HepG2 (cell line): ENCODE data around the gene AREL1. TPM values are rescaled to one million over a fixed set of nuclear protein-coding genes. Genes with fewer than 3 reads are reported as not detected.

Source experiments
- ATAC-seq: fragments of 200-7000 bp; cut with Tn5 transposase; 3 replicates; pipeline ENCODE4 v1.9.1; 2020; ENCODE audit warnings: mild to moderate bottlenecking, moderate library complexity
- BruUV-seq: library from RNA; stranded (reverse); fragments of 400-500 nt; replicated peaks from 2 replicates; lab custom pipeline; 2021; lab: Mats Ljungman, UMichigan
- CTCF ChIA-PET: fragments of 300-600 bp; formaldehyde crosslinking; extraction: SDS; loops from one replicate; lab custom pipeline; 2021; ENCODE audit warnings: low total read pairs, inconsistent platforms, low intra/inter-chr PET ratio; lab: Yijun Ruan, JAX
- POLR2A ChIA-PET: fragments of 350-600 bp; sonication (Branson Sonifier 250); formaldehyde crosslinking; loops from one replicate; lab custom pipeline; 2020; ENCODE audit warnings: antibody characterized with exemption, inconsistent platforms; lab: Yijun Ruan, JAX
- DNase-seq: peaks from one replicate; pipeline ENCODE4 v3.0.0-alpha.2; 2015; ENCODE audit warnings: low spot score
- FAIRE-seq: peaks from 3 replicates; lab custom pipeline; 2011; peaks lifted over from hg19 to GRCh38; lab: Jason Lieb, UNC
- H2AFZ ChIP-seq: one replicate; pipeline ENCODE4 v1.6.1; 2011; ENCODE audit warnings: low read length, inconsistent platforms
- H3K27ac ChIP-seq: fragments of 300-600 bp; 3 replicates; pipeline ENCODE4 v1.8.0; 2011; ENCODE audit warnings: mixed run types, mild to moderate bottlenecking, mixed read lengths, low read length, inconsistent platforms; ENCODE audit not compliant: insufficient read depth; ENCODE audit errors: extremely low read length
- H3K27me3 ChIP-seq, 2 experiments: fragments of 200-600 bp in 1 of 2; 2 replicates in 1 of 2; 3 replicates in 1 of 2; pipeline versions ENCODE4 v1.6.0 to v1.8.0; 2011; ENCODE audit warnings: low read length in 2 of 2, mild to moderate bottlenecking in 2 of 2, moderate library complexity in 2 of 2, inconsistent platforms in 1 of 2; ENCODE audit not compliant: insufficient read depth in 2 of 2, control insufficient read depth in 1 of 2
- H3K36me3 ChIP-seq, 2 experiments: fragments of 200-600 bp in 1 of 2; replicated peaks in 1 of 2; 2 replicates in 1 of 2; 3 replicates in 1 of 2; pipeline versions ENCODE4 v1.5.1 to v1.8.0; 2011; ENCODE audit warnings: low read length in 2 of 2, inconsistent platforms in 1 of 2; ENCODE audit not compliant: insufficient read depth in 2 of 2, control insufficient read depth in 1 of 2
- H3K4me1 ChIP-seq: 2 replicates; pipeline ENCODE4 v1.5.1; 2012; ENCODE audit warnings: low read length, inconsistent platforms; ENCODE audit not compliant: insufficient read depth
- H3K4me2 ChIP-seq: 2 replicates; pipeline ENCODE4 v1.6.0; 2011; ENCODE audit warnings: low read depth, low read length, inconsistent platforms
- H3K4me3 ChIP-seq, 3 experiments: fragments of 200-600 bp in 1 of 3; sonication (generic), shearing (Covaris generic) in 1 of 3; replicated peaks in 1 of 3; 2 replicates each; pipeline ENCODE4 v1.5.1; 2011 to 2016; ENCODE audit warnings: low read length in 3 of 3, inconsistent platforms in 2 of 3, low read depth in 2 of 3, mild to moderate bottlenecking in 2 of 3, control low read depth in 1 of 3, mixed read lengths in 1 of 3; ENCODE audit not compliant: insufficient read depth in 1 of 3
- H3K79me2 ChIP-seq: one replicate; pipeline ENCODE4 v1.6.1; 2011; ENCODE audit warnings: low read length, inconsistent platforms; ENCODE audit not compliant: insufficient read depth
- H3K9ac ChIP-seq: 2 replicates; pipeline ENCODE4 v1.6.0; 2011; ENCODE audit warnings: mild to moderate bottlenecking, low read depth, low read length, inconsistent platforms; ENCODE audit not compliant: insufficient read depth
- H3K9me3 ChIP-seq: 2 replicates; pipeline ENCODE4 v1.5.1; 2012; ENCODE audit warnings: mild to moderate bottlenecking, low read length
- H4K20me1 ChIP-seq: 2 replicates; pipeline ENCODE4 v1.6.0; 2011; ENCODE audit warnings: inconsistent platforms, mild to moderate bottlenecking, low read length, moderate library complexity; ENCODE audit not compliant: insufficient read depth
- ARHGAP35 ChIP-seq: sonication (generic); formaldehyde crosslinking; IDR thresholded peaks from 2 replicates; pipeline ENCODE4 v1.9.0; 2022; ENCODE audit warnings: mild to moderate bottlenecking, inconsistent platforms, moderate library complexity, missing genetic modification reagents, borderline replicate concordance
- HDAC6 ChIP-seq: fragments of 200-600 bp; sonication (generic); IDR thresholded peaks from 2 replicates; pipeline ENCODE4 v1.7.0; 2017; ENCODE audit warnings: mild to moderate bottlenecking, antibody characterized with exemption, low read length, low read depth
- IRF9 ChIP-seq: sonication (generic); formaldehyde crosslinking; IDR thresholded peaks from 2 replicates; pipeline ENCODE4 v1.8.0; 2022; ENCODE audit warnings: missing genetic modification reagents, mild to moderate bottlenecking, borderline replicate concordance
- NFIB ChIP-seq: sonication (generic); formaldehyde crosslinking; IDR thresholded peaks from 2 replicates; pipeline ENCODE4 v1.9.0; 2021; ENCODE audit warnings: missing genetic modification reagents, mild to moderate bottlenecking, borderline replicate concordance
- NR2C2 ChIP-seq: sonication (generic); formaldehyde crosslinking; IDR thresholded peaks from 2 replicates; pipeline ENCODE4 v1.4.0; 2020; ENCODE audit warnings: missing genetic modification reagents, mild to moderate bottlenecking, moderate library complexity, borderline replicate concordance
- POLR2G ChIP-seq: fragments of 200-400 bp; formaldehyde crosslinking; IDR thresholded peaks from 2 replicates; pipeline ENCODE4 v1.6.1; 2018; ENCODE audit warnings: mild to moderate bottlenecking, low read depth, low read length, moderate library complexity
- RBFOX2 ChIP-seq: fragments of 200-400 bp; formaldehyde crosslinking; IDR thresholded peaks from 2 replicates; pipeline ENCODE4 v1.6.1; 2017; ENCODE audit warnings: low read depth, mild to moderate bottlenecking, low read length
- STAT5B ChIP-seq: sonication (generic); formaldehyde crosslinking; IDR thresholded peaks from 2 replicates; pipeline ENCODE4 v1.4.0; 2020; ENCODE audit warnings: missing genetic modification reagents
- TBL1XR1 ChIP-seq: fragments of 150-350 bp; IDR thresholded peaks from 2 replicates; pipeline ENCODE4 v1.6.1; 2014; ENCODE audit warnings: borderline replicate concordance, low read length; ENCODE audit not compliant: partially characterized antibody
- ZFY ChIP-seq: sonication (generic); formaldehyde crosslinking; IDR thresholded peaks from 2 replicates; pipeline ENCODE4 v1.4.0; 2020; ENCODE audit warnings: missing genetic modification reagents
- ZHX1 ChIP-seq: sonication (generic); formaldehyde crosslinking; IDR thresholded peaks from 2 replicates; pipeline ENCODE4 v1.8.1; 2022; ENCODE audit warnings: low read depth, mild to moderate bottlenecking, missing genetic modification reagents
- ZMYM4 ChIP-seq: sonication (generic); formaldehyde crosslinking; IDR thresholded peaks from 2 replicates; pipeline ENCODE4 v1.8.1; 2023; ENCODE audit warnings: mild to moderate bottlenecking, missing genetic modification reagents
- ZNF280D ChIP-seq: sonication (generic); formaldehyde crosslinking; IDR thresholded peaks from 2 replicates; pipeline ENCODE4 v1.5.1; 2020; ENCODE audit warnings: mild to moderate bottlenecking, missing genetic modification reagents
- ZNF597 ChIP-seq: sonication (generic); formaldehyde crosslinking; IDR thresholded peaks from 2 replicates; pipeline ENCODE4 v1.5.0; 2020; ENCODE audit warnings: missing genetic modification reagents
- ZNF605 ChIP-seq: sonication (generic); formaldehyde crosslinking; IDR thresholded peaks from 2 replicates; pipeline ENCODE4 v1.8.0; 2022; ENCODE audit warnings: mild to moderate bottlenecking, missing genetic modification reagents
- ZNF614 ChIP-seq: IDR thresholded peaks from 2 replicates; pipeline ENCODE4 v1.6.1; 2018; ENCODE audit warnings: missing biosample characterization, missing genetic modification reagents, inconsistent platforms, borderline replicate concordance
- ZNF629 ChIP-seq: sonication (generic); formaldehyde crosslinking; conservative IDR thresholded peaks from 2 replicates; pipeline ENCODE4 v1.5.0; 2020; ENCODE audit warnings: missing genetic modification reagents
- WGBS: methylation state at CpG from one replicate; pipeline ENCODE4 v1.1.6; 2017; ENCODE audit warnings: low lambda C conversion rate; 5-methylcytosine and 5-hydroxymethylcytosine counted together
- in situ Hi-C: cut with HindIII; loops from 2 replicates; pipeline ENCODE4 v1.10.0; 2017; ENCODE audit warnings: low pct_unique_long_range_greater_than_20kb; ENCODE audit not compliant: extremely low pct_ligation_motif_present
- intact Hi-C: fragments of 100-400 bp; cut with micrococcal nuclease; formaldehyde crosslinking; loops from one replicate; pipeline ENCODE4 v1.10.0; 2022; ENCODE audit not compliant: unreplicated experiment
- polyA plus RNA-seq, 8 experiments: library from polyadenylated mRNA; depleted of rRNA in 3 of 8; stranded (reverse) in 7 of 8; unstranded in 1 of 8; fragments of >200 nt; fragmentation: Illumina TruSeq in 4 of 8; extraction: Trizol in 4 of 8; gene quantifications; 2 replicates each; pipeline versions ENCODE4 v1.2.1 to v1.2.3, GENCODE V29; 2011 to 2016; ENCODE audit warnings: low read depth in 4 of 8, missing spikeins in 1 of 8, mixed read lengths in 1 of 8; ENCODE audit not compliant: insufficient read depth in 1 of 8
- total RNA-seq, 5 experiments: library from RNA; depleted of rRNA; stranded (reverse); fragments of >200 nt; fragmentation: Illumina TruSeq; extraction: Trizol; gene quantifications; 2 replicates each; pipeline ENCODE4 v1.2.3, GENCODE V29; 2016; ENCODE audit warnings: low read depth in 1 of 5

AREL1 gene
- total and polyA plus RNA-seq, 2 of the 13 experiments (the other 11 are each of a cell fraction or from before 2014, with no cell fraction given): 21.3 to 25.4 TPM

GRCh38 chr14:74667758-74668157, 45.1 kb downstream of the AREL1 start:
- Histone ChIP-seq H3K27me3 (no peaks in the 10 kb centered on the region), H3K9ac (no peak overlapping the region), H3K9me3 (no peaks in the 10 kb centered on the region), H3K27ac (no peak overlapping the region), H3K4me2 (no peak overlapping the region), H4K20me1 (no peaks in the 10 kb centered on the region), H3K79me2 (no peaks in the 10 kb centered on the region), H3K4me1 (no peaks in the 10 kb centered on the region), H3K4me3 (no peak overlapping the region), H2AFZ (no peak overlapping the region), H3K36me3 (peaks cover 17 to 67% of the 10 kb centered on the region in 2 experiments)
- 83% methylated on average over 1 of the region's 1 CpG for WGBS
- ATAC-seq (no peak), FAIRE-seq (no peak), DNase-seq (no peak)
- ChIA-PET POLR2A (no interaction called here), CTCF (no interaction called here)
- in situ Hi-C loops: no loop called here
- no TSS peak for BruUV-seq
- intact Hi-C loops: no loop called here
- TF ChIP-seq NR2C2 (no peak), ZNF614 (CRISPR knock-in tag) (no peak), STAT5B (no peak), ZMYM4 (CRISPR knock-in tag) (no peak), ZNF597 (CRISPR knock-in tag) (no peak), POLR2G (no peak), NFIB (CRISPR knock-in tag) (no peak), ZNF280D (CRISPR knock-in tag) (no peak), HDAC6 (no peak), RBFOX2 (no peak), ZHX1 (CRISPR knock-in tag) (no peak), ARHGAP35 (CRISPR knock-in tag) (no peak), ZFY (CRISPR knock-in tag) (no peak), ZNF605 (CRISPR knock-in tag) (no peak), IRF9 (no peak), ZNF629 (CRISPR knock-in tag) (no peak), TBL1XR1 (no peak)
